ENCODE measurements around the gene EIF2S1. TPM values are rescaled to one million over a fixed set of nuclear protein-coding genes. Genes with fewer than 3 reads are reported as not detected.
"Not testable (repeated sequence)": the region's sequence is repeated elsewhere in the genome, so short reads cannot be mapped to it uniquely, and the experiment has no call there.

The EIF2S1 gene
- total RNA-seq, 1 donor from 2014 or later = 134 TPM

- intact Hi-C loops (cut with micrococcal nuclease) = no loop called here
Measured at GRCh38 chr14:67371247-67372148, 11.4 kb downstream of the EIF2S1 start.

GRCh38 chr14:67372833-67373232 is 12.7 kb downstream of the EIF2S1 start:
- intact Hi-C loops (cut with micrococcal nuclease) = no loop called here

GRCh38 chr14:67373347-67373746 is 13.2 kb downstream of the EIF2S1 start:
- intact Hi-C loops (cut with micrococcal nuclease) = no loop called here

GRCh38 chr14:67377916-67378315 is 17.8 kb downstream of the EIF2S1 start:
- intact Hi-C loops (cut with micrococcal nuclease) = no loop called here

- intact Hi-C loops (cut with micrococcal nuclease) = no loop called here
Measured at GRCh38 chr14:67385120-67385519, 25.0 kb downstream of the EIF2S1 start.

GRCh38 chr14:67385618-67386017 is 25.5 kb downstream of the EIF2S1 start:
- intact Hi-C loops (cut with micrococcal nuclease) = no loop called here

GRCh38 chr14:67387195-67387594 is 27.1 kb downstream of the EIF2S1 start:
- intact Hi-C loops (cut with micrococcal nuclease) = no loop called here

- intact Hi-C loops (cut with micrococcal nuclease) = no loop called here
Measured at GRCh38 chr14:67389275-67389674, 29.1 kb downstream of the EIF2S1 start.

GRCh38 chr14:67389811-67390534 is 29.8 kb downstream of the EIF2S1 start:
- intact Hi-C loops (cut with micrococcal nuclease) = no loop called here

GRCh38 chr14:67391268-67391667 is 31.1 kb downstream of the EIF2S1 start:
- intact Hi-C loops (cut with micrococcal nuclease) = no loop called here

GRCh38 chr14:67392123-67392522 is 32.0 kb downstream of the EIF2S1 start:
- intact Hi-C loops (cut with micrococcal nuclease) = no loop called here

- intact Hi-C loops (cut with micrococcal nuclease) = no loop called here
Measured at GRCh38 chr14:67392800-67393199, 32.7 kb downstream of the EIF2S1 start.

- intact Hi-C loops (cut with micrococcal nuclease) = no loop called here
Measured at GRCh38 chr14:67393689-67394088, 33.6 kb downstream of the EIF2S1 start.

GRCh38 chr14:67395086-67395875 is 35.2 kb downstream of the EIF2S1 start:
- intact Hi-C loops (cut with micrococcal nuclease) = no loop called here

- intact Hi-C loops (cut with micrococcal nuclease) = no loop called here
Measured at GRCh38 chr14:67395876-67396189, 35.7 kb downstream of the EIF2S1 start.

- intact Hi-C loops (cut with micrococcal nuclease) = no loop called here
Measured at GRCh38 chr14:67396381-67396970, 36.3 kb downstream of the EIF2S1 start.

GRCh38 chr14:67397536-67397935 is 37.4 kb downstream of the EIF2S1 start:
- intact Hi-C loops (cut with micrococcal nuclease) = no loop called here

- intact Hi-C loops (cut with micrococcal nuclease) = no loop called here
Measured at GRCh38 chr14:67400434-67400833, 40.3 kb downstream of the EIF2S1 start.

GRCh38 chr14:67405771-67406170 is 45.6 kb downstream of the EIF2S1 start:
- intact Hi-C loops (cut with micrococcal nuclease) = no loop called here

GRCh38 chr14:67408122-67408801 is 48.1 kb downstream of the EIF2S1 start:
- intact Hi-C loops (cut with micrococcal nuclease) = not testable (repeated sequence)

- intact Hi-C loops (cut with micrococcal nuclease) = no loop called here
Measured at GRCh38 chr14:67409461-67409860, 49.3 kb downstream of the EIF2S1 start.
